Panc1 (cell line): ENCODE measurements around the gene FSTL4.

Experiments used
- POLR2AphosphoS5 ChIP-seq: IDR thresholded peaks from 2 replicates; pipeline ENCODE4 v1.6.1; 2012; ENCODE audit warnings: mild to moderate bottlenecking, low read depth, low read length, moderate library complexity
- REST ChIP-seq, 2 experiments: IDR thresholded peaks; 2 replicates each; pipeline ENCODE4 v1.6.1; 2011 to 2012; ENCODE audit warnings: low read depth in 2 of 2, control low read depth in 1 of 2, low read length in 1 of 2, mild to moderate bottlenecking in 1 of 2, moderate library complexity in 1 of 2; ENCODE audit not compliant: insufficient read depth in 1 of 2
- SIN3A ChIP-seq: IDR thresholded peaks from 2 replicates; pipeline ENCODE4 v1.6.1; 2012; ENCODE audit warnings: low read depth, mild to moderate bottlenecking, low read length, moderate library complexity, borderline replicate concordance; ENCODE audit not compliant: insufficient read depth
- TF ChIP-seq, protein P1 (sequence below): fragments of 450-650 bp; IDR thresholded peaks from 2 replicates; pipeline ENCODE4 v1.5.1; 2017; ENCODE audit warnings: mild to moderate bottlenecking

GRCh38 chr5:133606835-133607234 is 5.5 kb downstream of the FSTL4 start:
- TF ChIP-seq, protein P1, sequence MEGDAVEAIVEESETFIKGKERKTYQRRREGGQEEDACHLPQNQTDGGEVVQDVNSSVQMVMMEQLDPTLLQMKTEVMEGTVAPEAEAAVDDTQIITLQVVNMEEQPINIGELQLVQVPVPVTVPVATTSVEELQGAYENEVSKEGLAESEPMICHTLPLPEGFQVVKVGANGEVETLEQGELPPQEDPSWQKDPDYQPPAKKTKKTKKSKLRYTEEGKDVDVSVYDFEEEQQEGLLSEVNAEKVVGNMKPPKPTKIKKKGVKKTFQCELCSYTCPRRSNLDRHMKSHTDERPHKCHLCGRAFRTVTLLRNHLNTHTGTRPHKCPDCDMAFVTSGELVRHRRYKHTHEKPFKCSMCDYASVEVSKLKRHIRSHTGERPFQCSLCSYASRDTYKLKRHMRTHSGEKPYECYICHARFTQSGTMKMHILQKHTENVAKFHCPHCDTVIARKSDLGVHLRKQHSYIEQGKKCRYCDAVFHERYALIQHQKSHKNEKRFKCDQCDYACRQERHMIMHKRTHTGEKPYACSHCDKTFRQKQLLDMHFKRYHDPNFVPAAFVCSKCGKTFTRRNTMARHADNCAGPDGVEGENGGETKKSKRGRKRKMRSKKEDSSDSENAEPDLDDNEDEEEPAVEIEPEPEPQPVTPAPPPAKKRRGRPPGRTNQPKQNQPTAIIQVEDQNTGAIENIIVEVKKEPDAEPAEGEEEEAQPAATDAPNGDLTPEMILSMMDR = no peak
- TF ChIP-seq REST (IDR thresholded peaks at IDR 0.05; ENCODE audit: insufficient read depth in 1 of 2, low read depth in 2 of 2, low read length in 1 of 2) (no peak), POLR2AphosphoS5 (no peak), SIN3A (no peak)
